Heart left ventricle (tissue), 16 donors: ENCODE data around the gene LPP. TPM values are rescaled to one million over a fixed set of nuclear protein-coding genes. Genes with fewer than 3 reads are reported as not detected.

Experiments used
- ATAC-seq, 4 donors: fragments of 200-7000 bp; cut with Tn5 transposase; one replicate each; pipeline ENCODE4 v1.9.1; 2020 to 2022; ENCODE audit warnings: moderate library complexity in 4 of 4, mild to moderate bottlenecking in 3 of 4, moderate number of reproducible peaks in 1 of 4
- DNase-seq, 5 donors: peaks; one replicate each; pipeline ENCODE4 v3.0.0-alpha.2; 2020
- H3K27ac ChIP-seq, 12 donors: fragments of 200-600 bp; sonication (generic) in 4 of 12; one replicate each; pipeline versions ENCODE4 v1.5.0 to v1.8.0; 2016 to 2022; ENCODE audit warnings: mild to moderate bottlenecking in 2 of 12
- H3K27me3 ChIP-seq, 9 donors: fragments of 200-600 bp; sonication (generic) in 2 of 9; one replicate each; pipeline versions ENCODE4 v1.5.1 to v1.8.0; 2016 to 2022; ENCODE audit warnings: mild to moderate bottlenecking in 3 of 9
- H3K36me3 ChIP-seq, 9 donors: fragments of 200-600 bp; sonication (generic) in 2 of 9; one replicate each; pipeline versions ENCODE4 v1.5.0 to v1.8.0; 2018 to 2022; ENCODE audit warnings: mild to moderate bottlenecking in 2 of 9
- H3K4me1 ChIP-seq, 12 donors: fragments of 200-600 bp; sonication (generic) in 4 of 12; one replicate each; pipeline versions ENCODE4 v1.5.0 to v1.8.0; 2016 to 2022; ENCODE audit warnings: mild to moderate bottlenecking in 3 of 12
- H3K4me3 ChIP-seq, 12 donors: fragments of 200-600 bp; sonication (generic) in 4 of 12; one replicate each; pipeline versions ENCODE4 v1.5.0 to v1.8.0; 2017 to 2022; ENCODE audit warnings: mild to moderate bottlenecking in 9 of 12, moderate library complexity in 4 of 12
- H3K9me3 ChIP-seq, 12 donors: fragments of 200-600 bp; sonication (generic) in 4 of 12; one replicate each; pipeline versions ENCODE4 v1.5.0 to v1.8.0; 2016 to 2022; ENCODE audit warnings: mild to moderate bottlenecking in 1 of 12
- POLR2A ChIP-seq, 2 donors: fragments of 450-650 bp; IDR thresholded peaks; one replicate each; pipeline ENCODE4 v1.6.1; 2017; ENCODE audit warnings: antibody characterized with exemption in 2 of 2, mild to moderate bottlenecking in 2 of 2, moderate library complexity in 2 of 2
- WGBS, 4 donors: extraction: QIAGEN DNeasy Blood & Tissue Kit in 2 of 4; methylation state at CpG; one replicate each; pipeline versions ENCODE4 v1.1.5 to v1.1.7; 2013 to 2018; 5-methylcytosine and 5-hydroxymethylcytosine counted together
- intact Hi-C, 10 donors: fragments of 100-400 bp; cut with DNase I; formaldehyde crosslinking; loops; one replicate each; pipeline versions ENCODE4 v1.11.1 to v1.14.2; 2022
- polyA plus RNA-seq, 2 donors: library from polyadenylated mRNA; stranded (reverse); fragments of 200-250 nt; gene quantifications; one replicate each; pipeline ENCODE4 v1.2.3, GENCODE V29; 2013
- total RNA-seq, 9 donors: library from RNA; depleted of rRNA in 2 of 9; stranded (reverse); fragments of >200 nt in 2 of 9; fragmentation: NEBNext Ultra II Directional in 3 of 9; extraction: Animal tissue kit (Norgen Biotek cat#: 25700) in 3 of 9; gene quantifications; one replicate each; pipeline versions ENCODE4 v1.1.0 to v1.2.4, GENCODE V29; 2016 to 2023
- TF ChIP-seq, protein P1 (sequence below), 12 donors: fragments of 200-600 bp; sonication (generic) in 4 of 12; IDR thresholded peaks; one replicate each; pipeline versions ENCODE4 v1.5.0 to v1.8.0; 2018 to 2022; ENCODE audit warnings: antibody characterized with exemption in 12 of 12, mild to moderate bottlenecking in 5 of 12
- donor health status: ischemic (EF 13 %, LVEDD 7.1; RV severe dilation, severe dysfunction).
- donor health status: healthy with polysubstance abuse.
- donor health status: DM: no; HTN: yes; CAD: no.
- donor health status: DM: no; HTN: no; CAD: no.
- donor health status: ischemic (EF 25% LVEDD 6.9; RV normal size, moderate dysfunction).
- donor health status: ischemic (EF 25% LVEDD 5.7; RV mildly dilated, moderate dysfunction).
- donor health status: healthy.
- donor health status: DM: yes; HTN: yes; CAD: no.
- donor health status: ischemic (EF 35%, LVEDD 5.7; RV mildly dilated, moderate dysfunction).
- donor health status: nonischemic (EF 11% LVEDD 7.7; RV severe dilation, severe dysfunction).
- donor health status: DM: yes; HTN: yes; CAD: no.
- donor health status: PGD.
- donor health status: ischemic (EF 29% LVEDD 5.4; RV normal size, mild dysfunction).
- donor health status: nonischemic (EF 23%, LVEDD 6.1; RV moderate dilation, normal function).

Gene LPP
- total and polyA plus RNA-seq, 11 donors, result 9.2 to 178 (median 100) TPM

DNA sequence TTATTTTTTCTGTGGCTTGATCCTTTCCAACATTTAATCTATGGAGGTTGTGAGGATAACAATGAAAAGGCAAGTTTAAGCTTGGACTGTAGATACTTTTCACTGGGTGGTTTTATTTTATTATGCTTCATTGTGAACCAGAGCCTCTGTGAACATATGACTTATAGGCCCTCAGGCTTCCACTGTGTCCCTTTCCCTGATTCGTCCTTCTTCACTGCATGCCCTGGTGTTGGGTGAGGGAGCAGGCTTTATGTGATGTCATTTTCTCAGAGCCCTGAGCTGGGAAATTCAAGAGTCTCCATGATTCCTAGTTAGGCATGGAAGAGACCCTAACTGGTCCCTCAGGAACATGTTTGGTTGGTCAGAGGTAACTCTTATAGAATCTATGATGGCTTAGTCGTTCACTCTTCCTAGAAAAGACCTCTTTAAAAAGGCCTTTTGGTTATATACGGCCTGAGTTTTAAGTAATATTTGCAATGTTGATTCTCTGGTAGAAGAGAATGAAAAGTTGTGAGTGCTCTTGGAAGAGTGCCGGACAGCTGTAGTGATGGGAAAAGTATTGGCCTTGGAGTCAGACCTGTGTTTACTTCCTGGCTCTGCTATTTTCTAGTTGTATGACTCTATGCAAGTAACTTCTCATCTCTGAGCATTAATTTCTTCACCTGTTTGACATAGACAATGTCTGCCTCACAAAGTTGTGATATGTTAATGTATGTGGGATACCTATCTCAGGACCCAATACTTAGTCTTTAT, 168.4 kb downstream of the LPP start:
- peak in 1 of 5 donors; percentile 11 for DNase-seq
- H3K4me3 ChIP-seq, result no peak overlapping the region
- no peaks in the 10 kb centered on the region for H3K9me3 ChIP-seq
- TF ChIP-seq POLR2A (IDR thresholded peaks at IDR 0.05), result no peak
- TF ChIP-seq, protein P1, sequence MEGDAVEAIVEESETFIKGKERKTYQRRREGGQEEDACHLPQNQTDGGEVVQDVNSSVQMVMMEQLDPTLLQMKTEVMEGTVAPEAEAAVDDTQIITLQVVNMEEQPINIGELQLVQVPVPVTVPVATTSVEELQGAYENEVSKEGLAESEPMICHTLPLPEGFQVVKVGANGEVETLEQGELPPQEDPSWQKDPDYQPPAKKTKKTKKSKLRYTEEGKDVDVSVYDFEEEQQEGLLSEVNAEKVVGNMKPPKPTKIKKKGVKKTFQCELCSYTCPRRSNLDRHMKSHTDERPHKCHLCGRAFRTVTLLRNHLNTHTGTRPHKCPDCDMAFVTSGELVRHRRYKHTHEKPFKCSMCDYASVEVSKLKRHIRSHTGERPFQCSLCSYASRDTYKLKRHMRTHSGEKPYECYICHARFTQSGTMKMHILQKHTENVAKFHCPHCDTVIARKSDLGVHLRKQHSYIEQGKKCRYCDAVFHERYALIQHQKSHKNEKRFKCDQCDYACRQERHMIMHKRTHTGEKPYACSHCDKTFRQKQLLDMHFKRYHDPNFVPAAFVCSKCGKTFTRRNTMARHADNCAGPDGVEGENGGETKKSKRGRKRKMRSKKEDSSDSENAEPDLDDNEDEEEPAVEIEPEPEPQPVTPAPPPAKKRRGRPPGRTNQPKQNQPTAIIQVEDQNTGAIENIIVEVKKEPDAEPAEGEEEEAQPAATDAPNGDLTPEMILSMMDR (IDR thresholded peaks at IDR 0.05), result no peak
- H3K36me3 ChIP-seq, result no peaks in the 10 kb centered on the region
- no peaks in the 10 kb centered on the region for H3K27me3 ChIP-seq
- no peak for ATAC-seq
- peak overlapping the region in 6 of 12 donors; percentile 6 to 40 (median 19) for H3K27ac ChIP-seq
- intact Hi-C loops, result loop anchor here in 1 of 10 donors (5.0 kb wide), 1 partner anchor 40 kb away; no protein-coding TSS in a partner anchor
- H3K4me1 ChIP-seq, result peaks cover 0 to 56% (median 25%) of the 10 kb centered on the region in 12 donors
- WGBS, 4 donors, result 84 to 90% (median 87%) methylated on average over 4 of the region's 4 CpGs

DNA sequence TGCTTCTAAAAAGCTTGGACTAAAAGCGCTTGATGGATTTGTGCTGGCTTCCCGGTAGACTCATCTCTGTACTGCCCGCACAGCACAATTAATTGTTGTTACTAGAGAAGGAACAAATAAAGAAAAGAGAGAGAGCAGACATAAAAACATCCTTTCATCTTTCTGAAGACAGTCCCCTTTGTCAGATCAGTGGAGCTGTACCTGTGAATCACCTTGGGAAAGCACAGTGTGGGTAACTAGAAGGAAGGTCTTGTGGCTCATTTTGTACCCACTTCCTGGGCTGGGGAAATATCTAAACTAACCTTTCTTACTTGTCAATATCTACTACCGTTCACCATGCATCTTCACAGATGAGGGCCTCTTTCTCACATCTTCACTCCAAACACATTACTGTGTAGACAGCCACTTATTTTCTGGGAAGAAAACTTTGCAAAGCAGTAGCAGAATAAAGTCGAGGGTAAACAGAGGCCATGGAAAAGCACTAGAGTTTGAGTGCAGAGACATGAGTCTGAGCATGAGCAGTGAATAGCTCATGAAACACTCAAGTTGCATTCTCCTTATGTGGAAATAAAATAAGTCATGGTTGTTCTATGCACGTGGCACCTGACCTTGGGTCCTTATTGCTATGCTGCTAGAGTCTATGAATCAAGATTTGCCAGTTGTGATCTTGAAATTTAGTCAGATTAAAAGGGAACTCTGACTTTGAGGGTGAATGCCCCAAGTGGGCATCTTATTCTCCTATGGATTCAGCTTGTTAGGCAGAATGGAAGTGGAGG, 169.3 kb downstream of the LPP start:
- no peak for DNase-seq
- Histone ChIP-seq H3K27me3 (no peaks in the 10 kb centered on the region), H3K4me1 (peaks cover 0 to 49% (median 27%) of the 10 kb centered on the region in 12 donors), H3K27ac (peak overlapping the region in 4 of 12 donors; percentile 16 to 35 (median 18)), H3K4me3 (no peak overlapping the region), H3K36me3 (no peaks in the 10 kb centered on the region), H3K9me3 (no peaks in the 10 kb centered on the region)
- WGBS, 4 donors, result 82 to 90% (median 87%) methylated on average over 6 of the region's 6 CpGs
- ATAC-seq, result no peak
- intact Hi-C loops, result loop anchor here in 1 of 10 donors (5.0 kb wide), 1 partner anchor 41 kb away; no protein-coding TSS in a partner anchor
- TF ChIP-seq, protein P1 (IDR thresholded peaks at IDR 0.05), result no peak
- TF ChIP-seq POLR2A (IDR thresholded peaks at IDR 0.05), result no peak

DNA sequence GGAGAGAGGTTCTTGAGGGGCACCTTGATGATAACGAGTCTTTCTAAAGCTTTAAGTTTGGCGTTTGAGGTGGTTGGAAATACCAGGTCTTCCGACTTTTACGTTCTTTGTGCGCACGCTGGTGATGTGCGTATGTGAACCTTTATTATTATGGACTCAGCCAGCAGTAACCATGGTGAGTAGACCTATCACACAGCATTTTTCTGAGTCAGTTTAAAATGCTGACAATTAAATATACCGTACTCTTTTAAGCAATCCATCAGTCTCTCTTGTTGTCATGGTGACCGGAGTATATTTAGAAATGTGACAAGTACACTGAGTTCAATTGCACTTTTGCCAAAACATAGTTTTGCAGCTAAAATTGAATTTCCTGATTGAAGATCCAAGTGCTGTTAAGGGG, 172.2 kb downstream of the LPP start:
- WGBS, 4 donors, result 65 to 72% (median 70%) methylated on average over 9 of the region's 9 CpGs
- Histone ChIP-seq H3K27me3 (no peaks in the 10 kb centered on the region), H3K27ac (peak overlapping the region in 11 of 12 donors; percentile 24 to 83 (median 66)), H3K36me3 (no peaks in the 10 kb centered on the region), H3K4me1 (peaks cover 0 to 50% (median 28%) of the 10 kb centered on the region in 12 donors), H3K4me3 (no peak overlapping the region), H3K9me3 (no peaks in the 10 kb centered on the region)
- intact Hi-C loops, result no loop called here
- no peak for TF ChIP-seq POLR2A (IDR thresholded peaks at IDR 0.05)
- TF ChIP-seq, protein P1 (IDR thresholded peaks at IDR 0.05), result no peak
- DNase-seq, result no peak
- peak; percentile 28 to 59 (median 55) for ATAC-seq

DNA sequence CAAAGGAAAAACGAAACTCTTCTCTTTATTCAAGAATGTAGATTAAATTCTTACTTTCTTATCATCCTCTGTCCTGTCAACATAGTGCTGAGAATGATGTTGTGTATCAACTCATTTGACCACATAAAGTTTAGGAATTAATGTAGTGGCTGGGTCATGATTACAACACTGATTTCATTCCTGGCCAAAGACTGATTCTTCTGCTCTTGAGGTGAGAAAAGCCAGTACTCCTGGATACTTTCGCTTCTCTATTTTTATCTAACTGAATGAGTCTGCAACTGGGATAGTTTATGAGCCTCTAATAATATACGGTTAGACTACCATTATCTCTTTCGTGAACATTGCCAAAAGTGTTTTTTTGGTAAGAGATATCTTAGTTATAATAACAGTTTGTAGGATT, 173.0 kb downstream of the LPP start:
- Histone ChIP-seq H3K27me3 (no peaks in the 10 kb centered on the region), H3K4me3 (no peak overlapping the region), H3K36me3 (no peaks in the 10 kb centered on the region), H3K9me3 (no peaks in the 10 kb centered on the region), H3K27ac (peak overlapping the region; percentile 24 to 83 (median 66)), H3K4me1 (peaks cover 0 to 47% (median 26%) of the 10 kb centered on the region in 12 donors)
- DNase-seq (no peak), ATAC-seq (peak; percentile 55 to 72 (median 66))
- 44 to 52% (median 46%) methylated on average over 4 of the region's 4 CpGs for WGBS, 4 donors
- intact Hi-C loops, result no loop called here
- TF ChIP-seq POLR2A (IDR thresholded peaks at IDR 0.05), result no peak
- TF ChIP-seq, protein P1 (IDR thresholded peaks at IDR 0.05), result no peak
